ENCODE data around the gene OSBPL6. TPM values are rescaled to one million over a fixed set of nuclear protein-coding genes. Genes with fewer than 3 reads are reported as not detected.

OSBPL6 gene
- total RNA-seq, 1 experiment from 2014 or later = 4.6 TPM

GRCh38 chr2:178295906-178296305 lies 101.6 kb downstream of the OSBPL6 start:
- Histone ChIP-seq H4K20me1 (ENCODE audit: control insufficient read depth, insufficient read depth, insufficient read length) (no peaks in the 10 kb centered on the region), H4K91ac (ENCODE audit: insufficient read length, low read depth, low read length) (no peak overlapping the region), H2AK5ac (ENCODE audit: insufficient read length, low read length) (no peak overlapping the region), H3K4me1 (ENCODE audit: insufficient read depth, low read length) (no peaks in the 10 kb centered on the region), H2BK15ac (ENCODE audit: low read depth, low read length) (no peak overlapping the region), H3K4ac (ENCODE audit: low read depth, low read length) (no peak overlapping the region), H4K5ac (ENCODE audit: insufficient read length, low read depth, low read length) (no peak overlapping the region), H3K79me1 (ENCODE audit: insufficient read depth, low read depth, low read length, poor library complexity, severe bottlenecking) (no peaks in the 10 kb centered on the region), H3K27me3 (ENCODE audit: insufficient read depth, low read length) (no peaks in the 10 kb centered on the region), H3K23me2 (ENCODE audit: insufficient read length, low read depth, low read length, poor library complexity, severe bottlenecking) (no peaks in the 10 kb centered on the region), H3K4me2 (ENCODE audit: insufficient read depth, insufficient read length, low read length) (no peak overlapping the region), H2BK5ac (ENCODE audit: insufficient read length, low read length) (no peak overlapping the region), H2BK120ac (ENCODE audit: low read depth, low read length, poor library complexity, severe bottlenecking) (no peak overlapping the region), H3K27ac (ENCODE audit: insufficient read length, low read depth, low read length) (no peak overlapping the region), H2BK12ac (ENCODE audit: insufficient read length, low read depth, low read length) (no peak overlapping the region), H2AFZ (ENCODE audit: low read length) (no peak overlapping the region), H3K9me3 (ENCODE audit: control insufficient read depth, low read depth, low read length) (no peaks in the 10 kb centered on the region), H3K23ac (ENCODE audit: insufficient read length, low read depth, low read length) (no peak overlapping the region), H3K56ac (ENCODE audit: insufficient read length, low read depth, low read length) (no peak overlapping the region), H3K79me2 (ENCODE audit: insufficient read depth, low read length) (no peaks in the 10 kb centered on the region), H3K18ac (ENCODE audit: insufficient read length, low read depth, low read length) (no peak overlapping the region), H3T11ph (ENCODE audit: low read length) (no peak overlapping the region), H3K9ac (ENCODE audit: extremely low read depth, insufficient read length, low read length) (no peak overlapping the region), H3K14ac (ENCODE audit: insufficient read depth, low read length) (no peak overlapping the region), H4K8ac (replicated peaks; ENCODE audit: insufficient read length, low read depth, low read length) (no peak overlapping the region), H2BK20ac (ENCODE audit: low read depth, low read length, poor library complexity, severe bottlenecking) (no peak overlapping the region)
- H3K4me3 Mint-ChIP-seq = no peak overlapping the region
- no peaks in the 10 kb centered on the region for H3K4me1 Mint-ChIP-seq
- H3K9me3 Mint-ChIP-seq = peaks cover 0 to 2% of the 10 kb centered on the region in 2 experiments; a peak in 2 of 5 replicates
- no peak overlapping the region for H3K27ac Mint-ChIP-seq
- H3K36me3 Mint-ChIP-seq (ENCODE audit: insufficient read depth in 1 of 3, low read depth in 3 of 3) = 0 out of 7 replicates have a peak, but pooled peaks cover 0 to 3% (median 0%) of the 10 kb centered on the region in 3 experiments
- no peak for TF ChIP-seq CTCF (conservative IDR thresholded peaks at IDR 0.05)
- H3K27me3 Mint-ChIP-seq (ENCODE audit: low read depth) = no peaks in the 10 kb centered on the region
- WGBS (ENCODE audit: extremely low coverage, insufficient read length, low lambda C conversion rate) = no CpG with 5 or more reads among the region's 3 CpGs
- no peak for DNase-seq

All from H9 (cell line).